H54 (cell line): Measurements from ENCODE around the gene ITPR1.

Experiments used
- DNase-seq: peaks from one replicate; pipeline ENCODE4 v3.0.0; 2011; ENCODE audit warnings: low spot score, mixed read lengths; ENCODE audit not compliant: insufficient read length
- FAIRE-seq: peaks from 3 replicates; lab custom pipeline; 2011; peaks lifted over from hg19 to GRCh38; lab: Jason Lieb, UNC
- POLR2A ChIP-seq: IDR thresholded peaks from 2 replicates; pipeline ENCODE4 v1.6.1; 2011; ENCODE audit warnings: low read depth, mild to moderate bottlenecking, low read length

ITPR1 gene

DNA sequence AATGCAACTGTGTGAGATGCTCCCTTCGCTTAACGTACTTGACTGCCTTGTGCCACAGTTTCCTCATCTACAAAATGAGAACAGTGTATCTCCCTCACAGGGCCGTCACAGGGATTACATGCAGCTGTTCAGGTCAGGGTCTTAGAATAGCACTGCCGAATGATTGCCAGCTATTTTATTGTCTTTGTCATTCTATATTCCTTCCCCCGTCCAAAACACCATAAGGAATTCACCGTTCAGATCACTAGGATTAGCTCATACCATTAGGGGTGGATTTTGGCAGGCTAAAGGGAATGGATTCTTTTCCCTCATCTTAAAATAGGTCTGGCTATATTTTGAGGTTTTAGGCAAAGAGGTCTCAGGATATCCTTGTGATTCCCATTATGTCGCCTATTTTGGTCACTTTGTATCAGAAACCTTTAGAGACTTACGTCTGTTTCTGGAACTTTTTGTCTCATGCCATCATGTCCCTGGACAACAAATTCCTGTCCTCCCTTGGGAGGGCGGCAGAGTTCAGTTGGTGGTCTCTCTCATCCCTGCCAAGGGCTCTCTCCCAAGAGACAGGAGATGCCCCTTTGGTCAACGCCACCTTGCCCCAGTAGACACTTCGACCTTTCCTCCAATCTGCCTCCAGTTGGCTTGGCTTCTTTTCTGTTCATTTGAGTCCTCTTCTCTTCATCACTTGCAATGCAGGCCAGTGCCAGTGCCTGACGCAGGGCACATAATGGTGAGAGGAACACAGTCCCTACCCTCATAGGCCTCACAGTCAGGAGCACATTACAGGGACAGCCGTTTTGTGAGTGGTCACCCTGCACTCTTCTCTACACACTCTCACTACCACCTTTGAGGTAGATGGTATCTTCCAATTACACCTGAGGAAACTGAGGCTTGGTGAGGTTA, 314.5 kb downstream of the ITPR1 start:
- no peak for TF ChIP-seq POLR2A
- no peak for FAIRE-seq

DNA sequence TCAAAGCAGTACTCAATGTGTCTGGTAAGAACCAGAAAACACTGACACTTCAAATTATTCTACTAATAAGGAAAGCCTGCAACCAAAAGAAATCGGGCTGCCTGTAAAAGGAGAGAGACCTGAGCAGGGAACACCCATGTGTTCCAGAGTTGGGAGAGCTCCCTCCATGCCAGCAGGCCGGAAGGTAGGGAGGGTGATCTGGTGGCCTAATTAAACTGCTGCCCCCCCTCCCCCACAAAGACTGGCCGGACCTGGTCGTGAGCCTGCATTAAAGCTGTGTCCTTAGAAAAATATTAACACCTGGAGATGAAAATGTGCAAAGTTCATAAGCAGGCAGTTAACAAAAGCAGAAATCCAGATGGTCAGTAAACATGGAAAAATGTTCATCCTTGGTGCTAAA, 315.5 kb downstream of the ITPR1 start:
- FAIRE-seq (no peak), DNase-seq (no peak)
- no peak for TF ChIP-seq POLR2A

More for the DNA sequence above, 314.5 kb downstream of the ITPR1 start:
- no peak for DNase-seq

DNA sequence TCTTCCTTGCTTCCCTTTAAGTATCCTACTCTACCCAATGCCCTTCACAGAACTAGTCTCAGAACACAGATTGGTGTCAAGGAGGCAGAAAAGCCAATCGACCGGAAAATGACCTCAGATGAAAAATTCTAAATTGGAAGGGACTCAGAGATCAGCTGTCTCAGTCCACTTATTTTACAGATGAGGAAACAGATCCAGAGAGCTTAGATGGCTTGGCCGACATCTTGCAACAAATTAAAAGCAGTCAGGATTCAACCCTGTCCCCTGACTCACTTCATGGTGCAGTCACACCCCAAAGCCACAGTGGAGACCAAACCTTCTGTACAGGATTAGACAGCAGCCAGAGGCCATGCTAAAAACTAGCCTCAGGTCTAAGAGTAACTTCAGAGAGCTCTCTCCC, 316.8 kb downstream of the ITPR1 start:
- DNase-seq (no peak), FAIRE-seq (no peak)

DNA sequence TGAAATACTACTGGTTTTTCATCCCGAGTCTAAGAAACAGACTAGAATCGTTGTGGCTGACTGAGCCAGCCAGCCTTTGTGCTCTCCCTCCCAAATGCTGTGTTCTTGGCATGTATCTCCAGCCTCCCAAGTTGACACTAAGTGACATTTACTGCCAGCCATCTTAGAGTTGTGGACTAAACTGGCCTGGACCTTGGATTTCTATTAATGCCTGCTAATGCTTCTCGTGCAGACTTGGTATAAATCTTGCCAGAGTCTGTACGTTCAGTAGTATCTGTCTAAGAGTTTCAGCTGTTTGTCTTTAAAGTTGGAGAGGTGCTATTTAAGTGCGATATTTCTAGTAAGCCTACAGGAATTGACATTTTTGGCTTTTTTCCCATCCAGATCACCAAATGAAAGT, 319.4 kb downstream of the ITPR1 start:
- no peak for DNase-seq
- FAIRE-seq, result no peak
- no peak for TF ChIP-seq POLR2A

More for the DNA sequence above, 316.8 kb downstream of the ITPR1 start:
- no peak for TF ChIP-seq POLR2A

DNA sequence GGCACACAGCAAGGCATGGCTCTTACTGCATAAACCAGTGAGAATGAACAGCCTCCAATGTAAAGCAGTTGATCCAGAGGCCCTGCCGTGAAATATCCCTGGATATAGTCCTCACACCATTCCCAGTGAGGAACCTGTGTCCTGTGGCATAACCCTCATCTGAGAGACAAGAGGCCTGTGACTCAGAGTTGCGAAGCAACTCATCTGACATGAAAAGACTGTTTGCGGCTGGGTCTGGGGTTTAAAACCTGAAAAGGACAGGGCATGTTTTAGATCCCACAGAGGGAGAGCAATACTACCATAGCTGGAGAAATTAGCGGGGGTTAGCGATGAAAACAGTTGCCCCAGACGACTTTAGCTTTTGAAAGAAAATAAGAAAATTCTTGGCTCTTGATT, 320.8 kb downstream of the ITPR1 start:
- TF ChIP-seq POLR2A, result no peak
- FAIRE-seq (no peak), DNase-seq (no peak)

DNA sequence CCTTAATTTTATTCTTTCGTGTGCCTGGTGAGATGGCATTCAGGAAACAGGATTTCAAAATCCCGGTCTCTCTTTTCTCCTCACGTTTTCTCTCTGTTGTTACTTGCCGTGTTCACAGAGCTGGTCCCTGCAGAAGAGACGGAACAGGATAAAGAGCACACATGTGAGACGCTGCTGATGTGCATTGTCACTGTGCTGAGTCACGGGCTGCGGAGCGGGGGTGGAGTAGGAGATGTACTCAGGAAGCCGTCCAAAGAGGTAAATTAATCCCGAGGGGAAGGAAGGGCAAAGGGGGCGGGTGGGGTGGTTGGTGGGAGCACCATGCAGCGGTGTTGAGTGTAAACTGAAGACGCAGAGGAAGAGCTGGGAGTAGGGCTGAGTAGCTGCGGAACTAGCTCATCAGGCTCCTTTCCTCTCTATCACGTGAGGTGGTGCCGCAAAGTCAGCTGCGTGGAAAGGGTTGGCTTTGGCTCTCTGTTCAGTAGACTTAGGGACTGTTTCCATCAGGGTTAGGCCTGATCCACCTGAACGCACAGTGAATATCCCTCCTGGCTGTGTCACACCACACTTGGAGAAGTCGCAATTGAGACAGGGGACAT, 321.3 kb downstream of the ITPR1 start:
- DNase-seq, result peak; percentile 54
- no peak for FAIRE-seq
- no peak for TF ChIP-seq POLR2A

DNA sequence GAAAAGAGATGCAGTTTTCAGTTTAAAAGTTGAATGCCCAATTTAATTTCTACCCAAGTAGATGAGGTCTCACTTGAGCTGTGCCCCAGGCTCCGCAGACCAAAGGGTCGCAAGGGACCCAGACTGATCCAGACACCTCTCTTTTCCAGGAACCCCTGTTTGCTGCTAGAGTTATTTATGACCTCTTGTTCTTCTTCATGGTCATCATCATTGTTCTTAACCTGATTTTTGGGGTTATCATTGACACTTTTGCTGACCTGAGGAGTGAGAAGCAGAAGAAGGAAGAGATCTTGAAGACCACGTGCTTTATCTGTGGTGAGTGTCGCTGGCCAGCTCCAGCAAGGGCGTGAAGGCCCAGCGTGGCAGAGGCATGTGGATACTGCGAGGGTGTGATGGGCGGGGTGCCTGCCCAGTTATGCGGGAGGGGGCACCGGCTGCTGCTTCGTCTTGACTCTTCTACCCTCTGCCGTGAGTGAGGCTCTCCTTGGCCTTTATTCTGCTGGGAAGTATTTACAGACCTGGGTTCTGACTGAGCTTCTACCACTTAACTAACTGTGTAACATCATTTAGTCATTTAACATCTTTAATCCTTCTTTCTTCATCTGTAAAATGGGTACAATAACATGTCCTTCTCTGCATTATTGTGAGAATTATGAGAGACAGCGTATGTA, 321.9 kb downstream of the ITPR1 start:
- TF ChIP-seq POLR2A, result no peak
- FAIRE-seq (no peak), DNase-seq (no peak)

DNA sequence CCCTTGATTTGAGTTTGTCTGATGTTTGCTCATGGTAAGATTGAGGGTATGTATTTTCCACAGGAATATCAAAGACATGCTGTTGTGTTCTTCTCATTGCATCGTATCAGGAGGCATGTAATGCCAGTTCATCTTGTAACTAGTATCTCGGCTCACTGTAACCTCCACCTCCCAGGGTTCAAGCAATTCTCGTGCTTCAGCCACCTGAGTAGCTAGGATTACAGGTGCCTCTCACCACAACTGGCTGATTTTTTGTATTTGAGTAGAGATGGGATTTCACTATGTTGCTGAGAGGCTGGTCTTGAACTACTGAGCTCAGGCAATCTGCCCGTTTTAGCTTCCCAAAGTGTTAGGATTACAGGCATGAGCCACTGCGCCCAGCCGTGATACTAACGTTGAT, 323.2 kb downstream of the ITPR1 start:
- DNase-seq (no peak), FAIRE-seq (no peak)
- TF ChIP-seq POLR2A, result no peak

DNA sequence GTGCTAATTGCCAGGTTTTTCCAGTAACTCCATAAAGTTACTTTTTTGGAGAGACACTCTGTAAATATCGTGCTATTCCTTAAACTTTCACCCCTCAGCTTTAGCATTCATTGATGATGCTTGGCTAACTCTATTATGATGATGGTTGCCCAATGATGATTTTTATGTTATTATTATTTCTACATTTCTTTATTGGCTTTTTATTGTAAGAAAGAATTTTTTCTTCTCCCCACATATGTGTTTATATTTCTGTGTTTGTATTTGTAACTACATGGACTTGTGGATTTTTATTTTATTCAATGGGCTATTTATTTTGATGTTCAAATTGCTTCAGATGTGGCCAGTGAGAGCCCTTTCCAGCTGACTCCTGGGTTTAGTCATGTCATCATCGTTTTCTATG, 323.6 kb downstream of the ITPR1 start:
- TF ChIP-seq POLR2A, result no peak
- FAIRE-seq (no peak), DNase-seq (no peak)

DNA sequence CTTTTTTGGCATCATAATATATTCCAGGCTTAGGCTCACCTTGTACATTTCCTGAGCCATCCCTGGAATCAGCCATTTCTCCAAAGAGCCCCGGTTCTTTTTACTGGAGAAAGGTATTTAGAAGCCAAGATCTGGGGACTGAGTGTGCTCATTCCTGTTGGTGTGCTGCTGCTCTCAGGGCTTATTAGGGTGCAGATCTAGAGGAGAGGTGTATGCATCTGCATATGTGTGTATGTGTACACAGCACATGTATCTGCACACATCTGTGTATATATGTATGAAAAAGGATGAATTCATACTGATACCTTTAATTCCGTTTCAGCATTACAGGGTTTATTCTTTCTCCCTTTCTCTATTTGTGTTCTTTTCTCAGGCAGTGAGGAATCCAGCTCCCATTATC, 324.0 kb downstream of the ITPR1 start:
- FAIRE-seq (no peak), DNase-seq (no peak)
- TF ChIP-seq POLR2A, result no peak

DNA sequence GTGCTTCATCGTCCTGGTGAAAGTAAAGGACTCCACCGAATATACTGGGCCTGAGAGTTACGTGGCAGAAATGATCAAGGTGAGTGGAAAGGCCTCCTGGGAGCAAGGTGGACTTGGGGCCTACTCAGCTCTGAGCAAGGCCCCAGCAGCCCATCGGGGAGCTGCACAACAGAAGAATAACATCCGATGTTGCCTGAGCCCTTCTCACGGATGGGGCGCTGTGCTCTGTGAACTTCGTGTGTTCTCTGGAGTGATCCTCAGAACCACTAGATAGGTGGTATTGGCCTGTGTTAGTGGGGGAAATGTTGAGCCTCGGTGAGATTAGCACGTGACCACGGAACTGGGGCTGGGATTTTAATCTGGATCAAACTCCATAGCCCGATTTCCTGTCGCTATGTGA, 325.0 kb downstream of the ITPR1 start:
- DNase-seq (no peak), FAIRE-seq (no peak)
- no peak for TF ChIP-seq POLR2A

DNA sequence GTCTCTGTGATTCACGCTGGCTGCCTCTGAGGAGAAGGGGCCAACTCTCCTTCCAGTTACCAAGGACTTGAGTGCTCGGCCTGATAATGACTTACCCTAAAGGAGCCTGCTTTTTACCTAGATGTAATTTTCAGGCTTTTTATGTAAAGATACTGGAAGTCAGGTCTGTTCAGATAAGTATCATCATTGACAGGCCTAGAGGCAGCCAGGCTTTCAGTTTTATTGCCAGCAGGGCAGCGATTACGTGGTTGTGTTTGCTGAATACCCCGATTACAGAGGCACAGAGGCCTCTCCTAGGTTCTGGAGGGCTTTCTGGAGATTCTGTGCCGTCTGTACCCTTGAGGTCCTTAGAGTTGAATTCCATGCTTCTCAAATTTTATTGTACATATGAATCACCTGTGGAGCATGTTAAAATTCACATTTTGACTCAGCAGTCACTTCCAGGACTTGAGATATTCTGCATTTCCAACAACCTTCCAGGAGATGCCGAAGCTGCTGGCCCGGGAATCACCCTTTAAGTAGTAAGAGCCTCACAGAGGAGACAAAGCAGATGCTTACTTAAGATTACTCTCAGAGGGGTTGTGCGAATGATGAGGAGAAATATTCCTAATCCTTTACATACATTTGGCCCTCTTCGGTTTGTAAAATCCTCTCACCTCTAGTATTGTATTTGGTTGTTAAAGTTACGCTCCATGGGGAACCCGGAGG, 326.0 kb downstream of the ITPR1 start:
- DNase-seq, result no peak
- TF ChIP-seq POLR2A, result no peak
- no peak for FAIRE-seq

DNA sequence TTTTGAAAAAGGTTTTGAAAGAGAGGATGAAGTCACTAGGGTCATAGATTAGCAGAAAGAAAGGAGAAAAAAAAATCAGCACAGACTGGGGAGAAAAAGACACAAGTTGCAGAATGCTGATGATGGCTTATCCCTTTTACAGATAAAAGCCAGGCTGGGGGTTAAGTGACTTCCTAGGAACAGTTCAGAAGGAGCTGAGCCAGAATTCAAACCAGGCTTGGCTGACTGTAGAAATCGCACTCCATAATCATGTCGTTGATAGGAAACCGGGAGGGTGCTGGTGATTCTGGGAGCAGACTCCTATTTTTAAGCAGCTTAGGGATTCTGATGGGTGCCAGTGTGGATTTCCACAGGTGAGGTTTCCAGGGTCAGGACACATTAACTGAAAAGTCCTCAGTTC, 326.6 kb downstream of the ITPR1 start:
- FAIRE-seq (no peak), DNase-seq (no peak)
- no peak for TF ChIP-seq POLR2A

DNA sequence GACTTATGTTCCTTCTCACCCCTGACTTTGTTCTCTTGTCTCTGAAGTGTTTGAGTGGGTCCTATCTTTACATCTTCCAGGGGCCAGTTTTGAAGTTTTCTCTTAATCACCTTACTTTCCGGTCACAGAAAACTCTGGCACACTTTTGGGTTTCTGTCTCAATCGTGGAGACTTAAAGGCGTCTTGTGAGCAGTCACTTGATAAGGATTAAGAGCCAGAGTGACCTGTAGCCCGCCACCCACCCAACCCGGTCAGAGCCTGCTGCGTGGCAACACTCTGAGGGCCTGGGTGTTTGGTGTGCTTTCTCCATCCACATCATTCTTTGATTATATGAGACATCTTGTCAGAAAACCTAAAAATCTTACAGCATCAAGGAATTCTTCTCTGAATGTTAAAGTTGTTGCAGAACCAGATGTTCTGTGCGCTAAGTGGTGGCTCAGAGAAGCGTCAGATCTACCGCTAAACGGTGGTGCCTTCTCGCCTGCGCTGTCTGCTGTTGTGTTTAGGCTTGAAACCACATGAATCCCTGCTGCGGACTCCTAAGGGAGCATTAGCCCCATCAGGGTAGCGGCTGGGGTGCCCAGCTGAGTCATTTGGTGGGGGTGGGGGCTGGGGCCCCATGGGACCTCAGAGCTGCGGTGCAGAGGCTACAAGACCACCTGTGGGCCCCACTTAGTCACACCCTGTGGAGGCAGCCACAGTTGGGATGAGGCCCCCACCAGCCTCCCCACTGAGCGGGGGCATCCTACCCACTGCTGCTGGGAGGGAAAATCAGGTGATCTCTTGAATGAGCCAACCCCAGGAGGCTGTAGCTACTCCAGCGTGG, 327.4 kb downstream of the ITPR1 start:
- no peak for TF ChIP-seq POLR2A
- FAIRE-seq, result no peak

More for the DNA sequence above, 327.4 kb downstream of the ITPR1 start:
- DNase-seq, result no peak
